GM12891 (cell line): ENCODE measurements around the gene PDE5A.

Experiments used
- POLR2A ChIP-seq: IDR thresholded peaks from 2 replicates; pipeline ENCODE4 v1.6.1; 2011; ENCODE audit warnings: low read depth, low read length, control low read depth
- POLR2AphosphoS5 ChIP-seq: IDR thresholded peaks from 2 replicates; pipeline ENCODE4 v1.6.1; 2011; ENCODE audit warnings: low read depth, low read length, control low read depth
- POU2F2 ChIP-seq: IDR thresholded peaks from 2 replicates; pipeline ENCODE4 v1.6.1; 2011; ENCODE audit warnings: low read depth, mild to moderate bottlenecking, control low read depth, low read length, moderate library complexity
- SPI1 ChIP-seq: IDR thresholded peaks from 2 replicates; pipeline ENCODE4 v1.6.1; 2011; ENCODE audit warnings: low read depth, low read length, control low read depth
- TAF1 ChIP-seq: IDR thresholded peaks from 2 replicates; pipeline ENCODE4 v1.6.1; 2011; ENCODE audit warnings: low read depth, low read length, control low read depth

DNA sequence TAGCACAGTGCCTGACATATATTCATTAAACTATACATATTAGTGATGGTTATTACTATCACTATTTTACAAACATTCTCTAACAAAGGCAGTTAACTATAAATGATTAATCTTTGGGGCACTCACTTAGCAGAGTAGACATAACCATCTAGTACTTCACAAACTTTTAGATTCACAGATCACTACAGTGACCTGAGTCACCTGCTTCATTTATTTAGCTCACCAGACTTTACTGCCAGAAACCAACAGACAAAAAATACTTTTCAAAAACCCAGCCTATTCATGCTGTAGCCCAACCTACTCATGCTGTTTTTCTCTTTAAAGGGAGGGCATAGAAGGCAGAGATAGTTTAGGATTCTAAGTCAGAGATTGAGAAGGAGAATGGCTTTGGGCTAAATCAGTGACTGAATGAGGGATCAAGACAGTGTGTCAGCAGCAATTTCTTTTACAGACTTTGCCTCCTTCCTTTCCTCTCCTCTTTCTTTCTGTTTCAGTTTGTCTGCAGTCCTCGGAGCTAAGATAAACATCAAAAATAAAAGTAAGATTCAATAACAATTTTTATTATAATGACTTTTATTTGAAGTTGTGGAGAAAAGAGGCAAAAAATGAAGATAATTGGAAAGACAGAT is 34.7 kb upstream of the PDE5A start:
- no peak for TF ChIP-seq POLR2AphosphoS5
- no peak for TF ChIP-seq POLR2A
- TF ChIP-seq TAF1 = no peak
- no peak for TF ChIP-seq SPI1
- no peak for TF ChIP-seq POU2F2
